GM12891 (cell line): ENCODE results near the gene MPHOSPH9.

Experiments used
- PAX5 ChIP-seq: IDR thresholded peaks from 2 replicates; pipeline ENCODE4 v1.6.1; 2011; ENCODE audit warnings: low read length, moderate library complexity, mild to moderate bottlenecking; ENCODE audit not compliant: insufficient read depth, severe bottlenecking
- POLR2A ChIP-seq: IDR thresholded peaks from 2 replicates; pipeline ENCODE4 v1.6.1; 2011; ENCODE audit warnings: low read depth, low read length, control low read depth
- POLR2AphosphoS5 ChIP-seq: IDR thresholded peaks from 2 replicates; pipeline ENCODE4 v1.6.1; 2011; ENCODE audit warnings: low read depth, low read length, control low read depth
- POU2F2 ChIP-seq: IDR thresholded peaks from 2 replicates; pipeline ENCODE4 v1.6.1; 2011; ENCODE audit warnings: low read depth, mild to moderate bottlenecking, control low read depth, low read length, moderate library complexity
- SPI1 ChIP-seq: IDR thresholded peaks from 2 replicates; pipeline ENCODE4 v1.6.1; 2011; ENCODE audit warnings: low read depth, low read length, control low read depth
- TAF1 ChIP-seq: IDR thresholded peaks from 2 replicates; pipeline ENCODE4 v1.6.1; 2011; ENCODE audit warnings: low read depth, low read length, control low read depth

- no peak for TF ChIP-seq POLR2A
- no peak for TF ChIP-seq POLR2AphosphoS5
- TF ChIP-seq TAF1 = no peak
- no peak for TF ChIP-seq SPI1
- TF ChIP-seq PAX5 = no peak
- TF ChIP-seq POU2F2 = no peak
Measured at GRCh38 chr12:123149088-123149487, 83.9 kb downstream of the MPHOSPH9 start.
